GM23248 (cell line): ENCODE measurements around the gene ITGAL.

Source experiments
- EZH2 ChIP-seq: fragments of 200-600 bp; sonication (generic); IDR thresholded peaks from 2 replicates; pipeline ENCODE4 v1.6.1; 2018; ENCODE audit warnings: antibody characterized with exemption, mild to moderate bottlenecking; ENCODE audit not compliant: insufficient read depth, poor library complexity, severe bottlenecking
- EZH2phosphoT487 ChIP-seq: fragments of 200-600 bp; sonication (generic); IDR thresholded peaks from 2 replicates; pipeline ENCODE4 v1.6.1; 2018; ENCODE audit warnings: antibody characterized with exemption, moderate library complexity, mild to moderate bottlenecking, low read depth; ENCODE audit not compliant: insufficient read depth

DNA sequence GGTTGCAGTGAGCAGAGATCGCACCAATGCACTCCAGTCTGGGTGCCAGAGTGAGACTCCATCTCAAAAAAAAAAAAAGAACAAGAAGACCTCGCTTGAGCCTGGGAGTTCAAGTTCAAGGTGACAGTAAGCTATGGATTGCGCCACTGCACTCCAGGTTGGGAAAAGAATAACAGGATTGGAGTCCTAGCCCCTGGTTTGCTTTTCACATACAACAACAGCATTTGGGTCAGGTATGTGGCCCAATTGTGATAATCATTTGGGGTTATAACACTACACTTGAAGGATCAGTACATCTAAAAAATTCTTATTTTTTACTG is 23.5 kb upstream of the ITGAL start:
- TF ChIP-seq EZH2 (no peak), EZH2phosphoT487 (no peak)
